HFFc6 (cell line): ENCODE data around the gene HNRNPA1. TPM values are rescaled to one million over a fixed set of nuclear protein-coding genes. Genes with fewer than 3 reads are reported as not detected.

Experiments used
- DNase-seq: peaks from one replicate; pipeline ENCODE4 v3.0.0-alpha.2; 2018
- H3K27ac Mint-ChIP-seq: 2 replicates; pipeline ENCODE4 v1.8.0; 2020; ENCODE audit warnings: mild to moderate bottlenecking, mixed read lengths
- H3K27me3 Mint-ChIP-seq: 2 replicates; pipeline ENCODE4 v1.8.0; 2021; ENCODE audit warnings: mild to moderate bottlenecking, moderate library complexity, mixed read lengths; ENCODE audit not compliant: insufficient read depth
- H3K36me3 Mint-ChIP-seq: 2 replicates; pipeline ENCODE4 v1.8.0; 2021; ENCODE audit warnings: low read depth, mixed read lengths
- H3K4me1 Mint-ChIP-seq: 2 replicates; pipeline ENCODE4 v1.8.0; 2020; ENCODE audit warnings: low read depth, mixed read lengths
- H3K4me3 Mint-ChIP-seq: 2 replicates; pipeline ENCODE4 v1.8.0; 2020; ENCODE audit warnings: mild to moderate bottlenecking, moderate library complexity, mixed read lengths
- H3K9me3 Mint-ChIP-seq: 2 replicates; pipeline ENCODE4 v1.8.0; 2020; ENCODE audit warnings: mild to moderate bottlenecking, mixed read lengths
- CTCF ChIP-seq: fragments of 200-600 bp; sonication (generic); IDR thresholded peaks from 2 replicates; pipeline ENCODE4 v1.5.0; 2021; ENCODE audit warnings: antibody characterized with exemption, mild to moderate bottlenecking
- total RNA-seq, 6 experiments: library from RNA; stranded (reverse); fragmentation: NEBNext Ultra II Directional; extraction: Animal tissue kit (Norgen Biotek cat#: 25700); gene quantifications; 2 replicates in 1 of 6; 3 replicates in 5 of 6; pipeline ENCODE4 v1.2.3, GENCODE V29; 2021

The HNRNPA1 gene
- total RNA-seq, 6 experiments from 2014 or later = 768 to 1,141 (median 1,018) TPM

- H3K36me3 Mint-ChIP-seq = peaks cover 11% of the 10 kb centered on the region
- H3K4me1 Mint-ChIP-seq = no peaks in the 10 kb centered on the region
- H3K9me3 Mint-ChIP-seq = no peaks in the 10 kb centered on the region
- H3K4me3 Mint-ChIP-seq = no peak overlapping the region
- no peak for DNase-seq
- no peak for TF ChIP-seq CTCF
- H3K27ac Mint-ChIP-seq = no peak overlapping the region
- peaks cover 8% of the 10 kb centered on the region for H3K27me3 Mint-ChIP-seq
These were observed 11.8 kb downstream of the HNRNPA1 start for GRCh38 chr12:54292083-54292930.

DNA sequence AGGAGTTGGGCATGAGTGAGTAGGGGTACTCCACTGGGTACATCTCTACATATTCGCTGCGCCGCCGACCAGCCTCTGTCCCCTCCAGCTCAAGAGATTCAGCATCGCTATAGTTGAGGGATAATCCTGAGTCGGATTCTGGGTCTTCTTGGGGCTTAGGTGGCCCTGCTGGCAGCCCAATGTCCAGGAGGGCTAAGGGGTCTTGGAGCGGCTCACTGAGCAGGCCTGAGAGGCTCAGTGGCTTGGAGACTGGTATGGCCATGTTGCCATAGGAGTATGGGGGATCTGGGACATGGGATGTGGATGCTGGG is 12.4 kb downstream of the HNRNPA1 start:
- Mint-ChIP-seq H3K27me3 (peaks cover 10% of the 10 kb centered on the region), H3K27ac (no peak overlapping the region)
- DNase-seq = no peak

DNA sequence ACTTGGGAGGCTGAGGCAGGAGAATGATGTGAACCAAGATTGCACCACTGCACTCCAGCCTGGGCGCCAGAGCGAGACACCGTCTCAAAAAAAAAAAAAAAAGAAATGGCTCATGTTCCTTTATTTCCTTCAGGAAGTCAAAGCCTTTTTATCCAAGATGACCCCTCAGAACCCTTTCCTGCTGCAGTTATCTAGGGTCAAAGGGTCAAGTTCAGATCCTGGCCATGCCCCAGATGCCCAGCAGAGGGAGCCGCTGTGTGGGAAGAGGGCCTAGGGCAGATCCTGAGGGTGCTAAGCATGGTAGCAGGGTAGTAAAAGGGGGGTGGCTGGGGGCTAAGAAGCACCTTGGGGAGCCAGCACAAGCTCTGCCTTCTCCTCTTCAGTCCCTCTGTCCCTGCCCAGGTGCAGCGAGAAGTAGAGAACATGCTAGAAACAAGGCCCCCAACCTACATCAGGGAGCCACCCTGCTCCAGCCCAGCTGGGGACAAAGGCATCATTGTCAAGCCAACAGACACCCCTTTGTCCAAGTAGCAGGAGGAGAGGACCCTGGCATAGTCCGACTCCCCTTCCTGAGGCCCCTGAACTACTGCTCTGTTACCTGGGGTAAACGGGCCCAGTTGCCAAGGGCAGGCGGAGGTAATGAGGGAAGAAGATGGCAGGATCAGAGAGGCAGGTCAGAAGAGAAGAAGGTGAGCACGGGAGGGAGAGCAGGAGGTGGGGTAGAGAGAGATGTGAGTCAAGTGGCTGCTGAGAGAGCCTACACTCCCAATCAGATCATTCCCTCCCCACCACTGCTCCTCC is 13.8 kb downstream of the HNRNPA1 start:
- DNase-seq = peak; percentile 22

More for the DNA sequence above, 12.4 kb downstream of the HNRNPA1 start:
- Mint-ChIP-seq H3K4me1 (no peaks in the 10 kb centered on the region), H3K9me3 (no peaks in the 10 kb centered on the region), H3K36me3 (peaks cover 5% of the 10 kb centered on the region), H3K4me3 (no peak overlapping the region)
- no peak for TF ChIP-seq CTCF

GRCh38 chr12:54294953-54295566 is 14.5 kb downstream of the HNRNPA1 start:
- no peak overlapping the region for H3K27ac Mint-ChIP-seq
- no peaks in the 10 kb centered on the region for H3K36me3 Mint-ChIP-seq
- H3K27me3 Mint-ChIP-seq = peaks cover 12% of the 10 kb centered on the region
- no peak for DNase-seq
- H3K9me3 Mint-ChIP-seq = no peaks in the 10 kb centered on the region
- H3K4me3 Mint-ChIP-seq = no peak overlapping the region
- no peak for TF ChIP-seq CTCF
- peaks cover 10% of the 10 kb centered on the region for H3K4me1 Mint-ChIP-seq

More for the DNA sequence above, 13.8 kb downstream of the HNRNPA1 start:
- H3K4me1 Mint-ChIP-seq = peaks cover 3% of the 10 kb centered on the region
- peaks cover 12% of the 10 kb centered on the region for H3K27me3 Mint-ChIP-seq
- no peak overlapping the region for H3K27ac Mint-ChIP-seq
- TF ChIP-seq CTCF = peak; percentile 89
- no peaks in the 10 kb centered on the region for H3K9me3 Mint-ChIP-seq
- H3K36me3 Mint-ChIP-seq = no peaks in the 10 kb centered on the region
- no peak overlapping the region for H3K4me3 Mint-ChIP-seq

GRCh38 chr12:54296393-54297099 is 16.0 kb downstream of the HNRNPA1 start:
- H3K4me1 Mint-ChIP-seq = peaks cover 22% of the 10 kb centered on the region
- DNase-seq = no peak
- no peaks in the 10 kb centered on the region for H3K36me3 Mint-ChIP-seq
- no peak overlapping the region for H3K4me3 Mint-ChIP-seq
- no peak for TF ChIP-seq CTCF
- no peak overlapping the region for H3K27ac Mint-ChIP-seq
- H3K27me3 Mint-ChIP-seq = peaks cover 10% of the 10 kb centered on the region
- no peaks in the 10 kb centered on the region for H3K9me3 Mint-ChIP-seq
